Measurements from ENCODE around the gene PDE4D.
"Not testable (repeated sequence)": the region's sequence is repeated elsewhere in the genome, so short reads cannot be mapped to it uniquely, and the experiment has no call there.

PDE4D gene

DNA sequence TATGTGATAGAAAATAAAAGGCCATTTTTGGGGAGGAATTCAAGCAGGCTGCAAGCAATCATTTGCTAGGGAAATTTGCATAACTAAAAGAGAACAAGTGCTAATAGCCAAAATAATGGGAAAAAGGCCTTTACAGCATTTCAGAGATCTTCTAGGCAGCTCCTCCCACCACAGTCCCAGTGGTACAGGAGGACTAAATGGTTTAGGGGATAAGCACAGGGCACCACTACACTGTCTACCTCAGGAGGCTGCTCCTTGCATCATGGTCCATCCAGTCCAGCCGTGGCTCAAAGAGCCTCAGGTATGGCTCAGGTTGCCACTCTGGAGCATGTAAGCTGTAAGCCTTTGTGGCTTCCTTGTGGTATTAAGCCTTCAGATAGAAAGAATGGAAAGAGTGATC, 485.6 kb downstream of the PDE4D start:
- TF ChIP-seq, protein P1, sequence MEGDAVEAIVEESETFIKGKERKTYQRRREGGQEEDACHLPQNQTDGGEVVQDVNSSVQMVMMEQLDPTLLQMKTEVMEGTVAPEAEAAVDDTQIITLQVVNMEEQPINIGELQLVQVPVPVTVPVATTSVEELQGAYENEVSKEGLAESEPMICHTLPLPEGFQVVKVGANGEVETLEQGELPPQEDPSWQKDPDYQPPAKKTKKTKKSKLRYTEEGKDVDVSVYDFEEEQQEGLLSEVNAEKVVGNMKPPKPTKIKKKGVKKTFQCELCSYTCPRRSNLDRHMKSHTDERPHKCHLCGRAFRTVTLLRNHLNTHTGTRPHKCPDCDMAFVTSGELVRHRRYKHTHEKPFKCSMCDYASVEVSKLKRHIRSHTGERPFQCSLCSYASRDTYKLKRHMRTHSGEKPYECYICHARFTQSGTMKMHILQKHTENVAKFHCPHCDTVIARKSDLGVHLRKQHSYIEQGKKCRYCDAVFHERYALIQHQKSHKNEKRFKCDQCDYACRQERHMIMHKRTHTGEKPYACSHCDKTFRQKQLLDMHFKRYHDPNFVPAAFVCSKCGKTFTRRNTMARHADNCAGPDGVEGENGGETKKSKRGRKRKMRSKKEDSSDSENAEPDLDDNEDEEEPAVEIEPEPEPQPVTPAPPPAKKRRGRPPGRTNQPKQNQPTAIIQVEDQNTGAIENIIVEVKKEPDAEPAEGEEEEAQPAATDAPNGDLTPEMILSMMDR (IDR thresholded peaks at IDR 0.05; ENCODE audit: insufficient read depth, missing control alignments): no peak
- no peak for FAIRE-seq
- DNase-seq (ENCODE audit: insufficient read length, low spot score): no peak

DNA sequence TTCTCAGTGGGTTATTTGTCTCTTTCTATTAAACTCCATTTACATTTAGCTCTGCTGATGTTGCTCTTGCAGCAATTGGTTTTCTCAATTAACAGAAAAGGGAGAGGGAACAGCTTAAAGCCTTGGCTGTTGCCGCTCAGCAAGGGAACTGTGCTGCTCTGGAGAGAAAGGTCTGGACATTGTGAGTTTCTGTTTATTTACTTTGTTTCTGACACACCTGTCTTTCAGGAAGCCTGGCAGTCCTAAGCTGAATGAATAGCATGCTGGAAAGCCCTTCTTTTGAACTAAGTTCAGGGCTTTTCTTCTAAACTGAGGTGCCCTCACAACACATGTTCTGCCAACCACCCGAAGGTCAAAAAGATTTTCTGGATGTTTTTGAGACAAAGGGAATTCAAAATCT, 491.9 kb downstream of the PDE4D start:
- DNase-seq (ENCODE audit: insufficient read length, low spot score) (no peak), FAIRE-seq (no peak)
- TF ChIP-seq, protein P1 (IDR thresholded peaks at IDR 0.05; ENCODE audit: insufficient read depth, missing control alignments): no peak

DNA sequence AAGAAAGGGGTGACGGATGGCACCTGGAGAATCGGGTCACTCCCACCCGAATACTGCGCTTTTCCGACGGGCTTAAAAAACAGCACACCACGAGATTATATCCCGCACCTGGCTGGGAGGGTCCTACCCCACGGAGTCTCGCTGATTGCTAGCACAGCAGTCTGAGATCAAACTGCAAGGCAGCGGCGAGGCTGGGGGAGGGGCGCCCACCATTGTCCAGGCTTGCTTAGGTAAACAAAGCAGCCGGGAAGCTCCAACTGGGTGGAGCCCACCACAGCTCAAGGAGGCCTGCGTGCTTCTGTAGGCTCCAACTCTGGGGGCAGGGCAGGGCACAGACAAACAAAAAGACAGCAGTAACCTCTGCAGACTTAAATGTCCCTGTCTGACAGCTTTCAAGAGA, 498.6 kb downstream of the PDE4D start:
- not testable (repeated sequence) for DNase-seq (ENCODE audit: insufficient read length, low spot score)

DNA sequence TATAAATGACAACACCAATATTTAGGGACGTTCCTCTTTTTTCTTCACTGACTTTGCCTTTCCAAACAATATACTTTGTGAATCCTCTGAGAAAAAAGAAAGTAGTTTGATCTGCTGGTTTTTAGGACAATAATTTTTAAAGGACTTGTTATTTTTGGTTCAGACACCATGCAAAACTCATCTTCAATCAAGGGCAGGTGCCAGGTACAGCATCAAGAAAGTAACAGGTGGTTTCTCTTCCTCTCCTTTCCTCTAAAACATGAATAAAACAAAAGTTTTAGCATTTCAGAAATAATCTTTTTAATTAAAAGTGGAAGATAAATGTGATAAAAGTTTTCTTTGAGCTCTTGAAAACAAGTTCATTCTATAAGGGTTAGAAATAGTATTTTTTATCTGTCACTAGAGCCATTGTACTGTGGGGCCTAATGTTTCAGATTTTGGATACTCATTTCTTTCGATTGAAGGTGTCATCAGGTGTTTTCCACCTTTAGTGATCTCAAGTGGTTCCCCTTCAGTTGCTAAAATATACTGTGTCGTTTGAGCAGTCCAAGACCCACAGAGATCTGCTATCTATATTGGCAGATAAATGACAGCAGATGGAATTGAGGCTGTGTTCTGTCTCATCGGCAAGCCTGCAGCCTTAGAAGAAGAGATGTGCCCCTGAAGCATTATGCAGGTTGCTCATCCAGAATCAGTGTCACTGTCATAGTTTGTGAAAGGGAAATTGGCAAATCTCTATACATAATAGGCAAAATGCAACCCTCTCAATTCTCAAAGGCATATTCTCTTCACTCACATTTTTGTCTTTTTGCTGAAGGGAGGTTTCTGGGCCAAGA, 499.7 kb downstream of the PDE4D start:
- FAIRE-seq (no peak), DNase-seq (ENCODE audit: insufficient read length, low spot score) (no peak)
- TF ChIP-seq, protein P1 (IDR thresholded peaks at IDR 0.05; ENCODE audit: insufficient read depth, missing control alignments): no peak

More for the DNA sequence above, 498.6 kb downstream of the PDE4D start:
- FAIRE-seq: not testable (repeated sequence)

DNA sequence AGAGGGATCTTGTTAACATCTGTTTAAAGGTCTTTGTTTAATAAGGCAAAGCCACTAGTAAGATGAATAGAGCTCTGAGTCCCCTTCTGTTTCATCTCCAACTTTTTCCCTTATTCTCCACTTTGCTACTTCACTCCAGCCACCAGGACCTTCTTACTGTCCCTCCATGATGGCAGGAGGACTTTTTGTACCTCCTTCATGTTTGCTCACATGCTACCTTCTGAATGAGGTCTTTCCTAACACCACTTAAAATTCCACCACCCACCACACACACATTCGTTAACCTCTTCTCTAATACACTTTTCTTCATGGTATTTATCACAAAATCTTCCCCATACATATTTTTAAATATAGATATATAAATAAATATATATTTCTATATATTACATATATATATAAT, 501.9 kb downstream of the PDE4D start:
- DNase-seq (ENCODE audit: insufficient read length, low spot score) (no peak), FAIRE-seq (no peak)
- TF ChIP-seq, protein P1 (IDR thresholded peaks at IDR 0.05; ENCODE audit: insufficient read depth, missing control alignments): no peak

DNA sequence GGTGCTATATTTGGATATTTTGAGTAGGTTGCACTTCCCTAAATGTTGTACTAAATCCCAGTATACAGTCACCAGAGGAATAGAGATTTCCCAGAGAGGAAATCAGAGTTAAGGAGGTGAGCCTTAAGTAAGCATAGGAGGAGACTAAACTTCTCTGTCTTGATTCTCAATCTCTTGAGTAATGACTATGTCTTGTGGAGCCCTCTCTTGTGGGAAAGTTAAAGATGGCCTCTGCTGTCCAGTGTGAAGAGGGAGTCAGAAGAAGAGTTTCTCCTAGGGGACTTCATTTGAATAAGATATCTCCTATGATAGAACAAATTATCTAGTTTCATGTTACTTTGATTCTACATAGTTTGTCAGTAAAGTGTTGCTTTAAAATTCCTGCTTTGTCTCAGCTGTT, 502.5 kb downstream of the PDE4D start:
- DNase-seq (ENCODE audit: insufficient read length, low spot score) (no peak), FAIRE-seq (no peak)
- TF ChIP-seq, protein P1 (IDR thresholded peaks at IDR 0.05; ENCODE audit: insufficient read depth, missing control alignments): no peak

DNA sequence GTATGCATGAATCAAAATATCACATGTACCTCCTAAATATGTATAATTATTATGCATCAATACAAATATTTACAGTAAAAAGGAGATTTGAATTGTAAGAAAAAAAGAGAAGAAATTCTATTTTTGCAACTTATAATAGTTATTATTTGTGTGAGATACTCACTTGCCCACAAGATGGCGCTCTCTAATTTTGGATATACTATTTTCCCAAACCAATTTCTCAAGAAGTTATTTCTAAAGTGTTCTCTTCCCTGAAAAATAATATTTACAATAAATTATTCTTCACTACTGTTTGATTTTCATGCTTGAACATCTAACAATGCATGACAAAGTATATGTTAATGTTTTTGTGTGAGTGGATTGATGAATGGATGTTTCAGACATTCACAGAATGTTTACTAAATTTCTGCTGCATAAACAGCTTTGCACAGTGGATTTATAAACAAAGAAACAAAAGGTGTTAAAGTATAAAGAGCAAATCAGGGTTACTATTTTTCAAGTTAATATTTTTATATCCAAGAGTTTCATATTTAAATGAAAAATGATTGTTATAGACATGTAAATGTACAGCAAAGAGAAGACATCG, 503.4 kb downstream of the PDE4D start:
- FAIRE-seq (peak; percentile 74), DNase-seq (ENCODE audit: insufficient read length, low spot score) (no peak)
- TF ChIP-seq, protein P1 (IDR thresholded peaks at IDR 0.05; ENCODE audit: insufficient read depth, missing control alignments): peak; percentile 64
